ENCODE measurements around the gene ACTL8.

Gene ACTL8

GRCh38 chr1:17822741-17823426, 67.8 kb downstream of the ACTL8 start:
- Histone ChIP-seq H3F3A (ENCODE audit: insufficient read depth, low read length) (no peaks in the 10 kb centered on the region), H3K4me3 (ENCODE audit: low read length) (no peak overlapping the region), H3K79me2 (ENCODE audit: low read length) (no peaks in the 10 kb centered on the region), H3K27me3 (replicated peaks; ENCODE audit: insufficient read depth, low read length) (peaks cover 95% of the 10 kb centered on the region), H3K27ac (ENCODE audit: low read length) (no peak overlapping the region), H3K9ac (ENCODE audit: low read length) (no peak overlapping the region), H3K4me2 (ENCODE audit: low read depth, low read length) (no peak overlapping the region), H3K4me1 (ENCODE audit: low read length) (no peaks in the 10 kb centered on the region), H3K9me3 (replicated peaks; ENCODE audit: insufficient read depth, low read length) (no peaks in the 10 kb centered on the region), H2AFZ (ENCODE audit: low read length) (no peak overlapping the region), H4K20me1 (ENCODE audit: insufficient read depth, low read length) (no peaks in the 10 kb centered on the region), H3K9me2 (replicated peaks; ENCODE audit: insufficient read depth, low read length) (no peaks in the 10 kb centered on the region), H3K36me3 (replicated peaks; ENCODE audit: insufficient read depth, low read length) (no peaks in the 10 kb centered on the region)
- TF ChIP-seq EZH2 (optimal IDR thresholded peaks at IDR 0.05; ENCODE audit: low read depth, low read length) (no peak), EZH2phosphoT487 (IDR thresholded peaks at IDR 0.05; ENCODE audit: low read length) (no peak)
- TF ChIP-seq, protein P1, sequence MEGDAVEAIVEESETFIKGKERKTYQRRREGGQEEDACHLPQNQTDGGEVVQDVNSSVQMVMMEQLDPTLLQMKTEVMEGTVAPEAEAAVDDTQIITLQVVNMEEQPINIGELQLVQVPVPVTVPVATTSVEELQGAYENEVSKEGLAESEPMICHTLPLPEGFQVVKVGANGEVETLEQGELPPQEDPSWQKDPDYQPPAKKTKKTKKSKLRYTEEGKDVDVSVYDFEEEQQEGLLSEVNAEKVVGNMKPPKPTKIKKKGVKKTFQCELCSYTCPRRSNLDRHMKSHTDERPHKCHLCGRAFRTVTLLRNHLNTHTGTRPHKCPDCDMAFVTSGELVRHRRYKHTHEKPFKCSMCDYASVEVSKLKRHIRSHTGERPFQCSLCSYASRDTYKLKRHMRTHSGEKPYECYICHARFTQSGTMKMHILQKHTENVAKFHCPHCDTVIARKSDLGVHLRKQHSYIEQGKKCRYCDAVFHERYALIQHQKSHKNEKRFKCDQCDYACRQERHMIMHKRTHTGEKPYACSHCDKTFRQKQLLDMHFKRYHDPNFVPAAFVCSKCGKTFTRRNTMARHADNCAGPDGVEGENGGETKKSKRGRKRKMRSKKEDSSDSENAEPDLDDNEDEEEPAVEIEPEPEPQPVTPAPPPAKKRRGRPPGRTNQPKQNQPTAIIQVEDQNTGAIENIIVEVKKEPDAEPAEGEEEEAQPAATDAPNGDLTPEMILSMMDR (IDR thresholded peaks at IDR 0.05; ENCODE audit: low read length) = no peak
- no peak for DNase-seq

DNA sequence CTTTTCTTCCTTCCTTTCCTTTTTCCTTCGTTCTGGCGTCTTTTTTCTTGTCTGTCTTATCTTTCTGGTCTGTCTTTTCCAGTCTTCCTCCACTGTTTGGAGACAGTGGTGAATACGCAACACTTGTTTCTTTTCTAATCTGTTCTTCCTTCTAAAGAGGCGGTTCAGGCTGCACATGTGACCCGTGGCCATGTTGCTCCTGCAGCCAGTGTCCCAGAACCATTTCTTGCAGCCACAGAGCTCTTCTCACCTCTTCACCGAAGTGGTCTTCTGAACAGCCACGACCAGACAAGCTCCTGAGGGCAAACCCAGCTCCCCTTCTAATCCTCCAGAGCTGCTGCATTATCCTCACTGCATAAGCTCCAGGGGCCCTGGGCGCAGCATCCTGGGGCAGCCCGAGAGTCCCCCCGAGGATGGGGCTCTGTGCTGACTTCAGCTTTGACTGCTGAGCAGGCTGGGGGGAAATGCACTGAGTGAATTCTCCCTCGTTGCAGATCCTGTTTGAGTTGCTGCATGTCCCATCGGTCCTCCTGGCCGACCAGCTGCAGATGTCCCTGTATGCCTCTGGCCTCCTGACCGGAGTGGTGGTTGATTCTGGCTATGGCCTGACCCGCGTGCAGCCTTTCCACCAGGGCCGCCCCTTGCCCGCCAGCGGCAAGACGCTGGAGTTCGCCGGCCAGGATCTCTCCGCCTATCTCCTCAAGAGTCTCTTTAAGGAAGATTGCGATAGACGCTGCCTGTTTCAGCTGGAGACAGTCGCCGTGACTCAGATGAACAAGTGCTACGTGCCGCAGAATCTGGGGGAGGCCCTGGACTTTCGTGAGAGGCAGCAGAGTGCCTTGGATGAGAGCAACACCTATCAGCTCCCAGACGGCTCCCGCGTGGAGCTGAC, 70.4 kb downstream of the ACTL8 start:
- no peak for DNase-seq
- H3K79me2 ChIP-seq (ENCODE audit: low read length) = no peaks in the 10 kb centered on the region
- no peaks in the 10 kb centered on the region for H3K36me3 ChIP-seq (replicated peaks; ENCODE audit: insufficient read depth, low read length)
- H3K27ac ChIP-seq (ENCODE audit: low read length) = no peak overlapping the region
- no peaks in the 10 kb centered on the region for H3F3A ChIP-seq (ENCODE audit: insufficient read depth, low read length)
- H3K27me3 ChIP-seq (replicated peaks; ENCODE audit: insufficient read depth, low read length) = peaks cover 94% of the 10 kb centered on the region
- H3K9ac ChIP-seq (ENCODE audit: low read length) = no peak overlapping the region
- no peak overlapping the region for H3K4me2 ChIP-seq (ENCODE audit: low read depth, low read length)
- H2AFZ ChIP-seq (ENCODE audit: low read length) = no peak overlapping the region
- no peak overlapping the region for H3K4me3 ChIP-seq (ENCODE audit: low read length)
- no peaks in the 10 kb centered on the region for H4K20me1 ChIP-seq (ENCODE audit: insufficient read depth, low read length)
- no peaks in the 10 kb centered on the region for H3K4me1 ChIP-seq (ENCODE audit: low read length)
- H3K9me2 ChIP-seq (replicated peaks; ENCODE audit: insufficient read depth, low read length) = no peaks in the 10 kb centered on the region
- TF ChIP-seq, protein P1 (IDR thresholded peaks at IDR 0.05; ENCODE audit: low read length) = no peak
- TF ChIP-seq EZH2phosphoT487 (IDR thresholded peaks at IDR 0.05; ENCODE audit: low read length) (no peak), EZH2 (optimal IDR thresholded peaks at IDR 0.05; ENCODE audit: low read depth, low read length) (no peak)
- no peaks in the 10 kb centered on the region for H3K9me3 ChIP-seq (replicated peaks; ENCODE audit: insufficient read depth, low read length)

GRCh38 chr1:17826165-17826488, 71.0 kb downstream of the ACTL8 start:
- Histone ChIP-seq H3K27ac (ENCODE audit: low read length) (no peak overlapping the region), H3F3A (ENCODE audit: insufficient read depth, low read length) (no peaks in the 10 kb centered on the region), H3K4me1 (ENCODE audit: low read length) (no peaks in the 10 kb centered on the region)

More at GRCh38 chr1:17826165-17826488, 71.0 kb downstream of the ACTL8 start:
- TF ChIP-seq, protein P1 (IDR thresholded peaks at IDR 0.05; ENCODE audit: low read length) = peak; percentile 68
- TF ChIP-seq EZH2 (optimal IDR thresholded peaks at IDR 0.05; ENCODE audit: low read depth, low read length) = no peak
- no peak for DNase-seq
- Histone ChIP-seq H3K79me2 (ENCODE audit: low read length) (no peaks in the 10 kb centered on the region), H3K4me3 (ENCODE audit: low read length) (no peak overlapping the region), H3K9ac (ENCODE audit: low read length) (no peak overlapping the region), H4K20me1 (ENCODE audit: insufficient read depth, low read length) (no peaks in the 10 kb centered on the region), H3K27me3 (replicated peaks; ENCODE audit: insufficient read depth, low read length) (peaks cover 94% of the 10 kb centered on the region), H2AFZ (ENCODE audit: low read length) (no peak overlapping the region), H3K36me3 (replicated peaks; ENCODE audit: insufficient read depth, low read length) (no peaks in the 10 kb centered on the region), H3K4me2 (ENCODE audit: low read depth, low read length) (no peak overlapping the region), H3K9me3 (replicated peaks; ENCODE audit: insufficient read depth, low read length) (no peaks in the 10 kb centered on the region), H3K9me2 (replicated peaks; ENCODE audit: insufficient read depth, low read length) (no peaks in the 10 kb centered on the region)
